GM23338 (cell line): ENCODE results near the gene GUCY1A2. TPM values are rescaled to one million over a fixed set of nuclear protein-coding genes. Genes with fewer than 3 reads are reported as not detected.

Experiments used
- ATAC-seq: fragments of 200-7000 bp; cut with Tn5 transposase; 3 replicates; pipeline ENCODE4 v1.9.1; 2020
- DNase-seq: peaks from one replicate; pipeline ENCODE4 v3.0.0-alpha.2; 2015; ENCODE audit warnings: low spot score
- H2AFZ ChIP-seq: fragments of 200-600 bp; sonication (generic); 2 replicates; pipeline ENCODE4 v1.8.0; 2016; ENCODE audit warnings: antibody characterized with exemption, mild to moderate bottlenecking, moderate library complexity
- H3F3A ChIP-seq: fragments of 200-600 bp; sonication (generic); replicated peaks from 2 replicates; pipeline ENCODE4 v1.8.0; 2017; ENCODE audit warnings: antibody characterized with exemption, mixed run types, low read depth
- H3K27ac ChIP-seq: fragments of 200-600 bp; sonication (generic); 2 replicates; pipeline ENCODE4 v1.6.1; 2016; ENCODE audit warnings: low read depth
- H3K27me3 ChIP-seq: fragments of 200-600 bp; sonication (generic); 2 replicates; pipeline ENCODE4 v1.8.0; 2016; ENCODE audit warnings: mild to moderate bottlenecking, mixed run types, moderate library complexity; ENCODE audit not compliant: insufficient read depth
- H3K36me3 ChIP-seq: fragments of 200-600 bp; sonication (generic); 2 replicates; pipeline ENCODE4 v1.8.0; 2016; ENCODE audit warnings: mild to moderate bottlenecking; ENCODE audit not compliant: insufficient read depth
- H3K4me1 ChIP-seq: fragments of 200-600 bp; sonication (generic); 2 replicates; pipeline ENCODE4 v1.8.0; 2016; ENCODE audit warnings: mild to moderate bottlenecking, moderate library complexity; ENCODE audit not compliant: insufficient read depth
- H3K4me2 ChIP-seq: fragments of 200-600 bp; sonication (generic); 2 replicates; pipeline ENCODE4 v1.7.1; 2017; ENCODE audit warnings: mixed run types
- H3K4me3 ChIP-seq: fragments of 200-600 bp; sonication (generic); 2 replicates; pipeline ENCODE4 v1.6.1; 2016; ENCODE audit warnings: mixed run types
- H3K79me2 ChIP-seq: fragments of 200-600 bp; sonication (generic); replicated peaks from 2 replicates; pipeline ENCODE4 v1.8.0; 2017; ENCODE audit warnings: mild to moderate bottlenecking; ENCODE audit not compliant: insufficient read depth
- H3K9me2 ChIP-seq: fragments of 200-600 bp; sonication (generic); 2 replicates; pipeline ENCODE4 v1.8.0; 2017; ENCODE audit not compliant: insufficient read depth
- H4K20me1 ChIP-seq: fragments of 200-600 bp; sonication (generic); replicated peaks from 2 replicates; pipeline ENCODE4 v1.8.0; 2017; ENCODE audit warnings: mild to moderate bottlenecking; ENCODE audit not compliant: insufficient read depth
- H3K27ac Mint-ChIP-seq: 2 replicates; pipeline ENCODE4 v1.8.0; 2020; ENCODE audit warnings: inconsistent platforms, mild to moderate bottlenecking, moderate library complexity, mixed read lengths
- H3K27me3 Mint-ChIP-seq: 3 replicates; pipeline ENCODE4 v1.8.0; 2022; ENCODE audit warnings: low read depth, mild to moderate bottlenecking, moderate library complexity, mixed read lengths, inconsistent platforms; ENCODE audit not compliant: insufficient read depth, poor library complexity
- H3K36me3 Mint-ChIP-seq: 3 replicates; pipeline ENCODE4 v1.8.0; 2021; ENCODE audit warnings: low read depth, mild to moderate bottlenecking, inconsistent platforms, moderate library complexity, mixed read lengths
- H3K4me1 Mint-ChIP-seq: 3 replicates; pipeline ENCODE4 v1.8.0; 2020; ENCODE audit warnings: mild to moderate bottlenecking, inconsistent platforms, mixed read lengths
- H3K4me3 Mint-ChIP-seq: 3 replicates; pipeline ENCODE4 v1.8.0; 2021; ENCODE audit warnings: moderate library complexity, mild to moderate bottlenecking, inconsistent platforms, mixed read lengths
- H3K9me3 Mint-ChIP-seq: 3 replicates; pipeline ENCODE4 v1.8.0; 2020; ENCODE audit warnings: moderate library complexity, mild to moderate bottlenecking, inconsistent platforms, mixed read lengths
- CREB1 ChIP-seq: fragments of 250-450 bp; sonication (Bioruptor Pico); IDR thresholded peaks from 2 replicates; pipeline ENCODE4 v1.5.0; 2020; ENCODE audit warnings: low read depth, mild to moderate bottlenecking, moderate library complexity
- EZH2 ChIP-seq: fragments of 200-600 bp; sonication (generic); IDR thresholded peaks from one replicate; pipeline ENCODE4 v1.8.0; 2017; ENCODE audit warnings: antibody characterized with exemption, mild to moderate bottlenecking, low read depth; ENCODE audit not compliant: unreplicated experiment
- EZH2phosphoT487 ChIP-seq: fragments of 200-600 bp; sonication (generic); IDR thresholded peaks from one replicate; pipeline ENCODE4 v1.8.1; 2018; ENCODE audit warnings: antibody characterized with exemption; ENCODE audit not compliant: unreplicated experiment
- JUNB ChIP-seq: IDR thresholded peaks from one replicate; pipeline ENCODE4 v1.6.1; 2016; ENCODE audit warnings: antibody characterized with exemption; ENCODE audit not compliant: unreplicated experiment
- NANOG ChIP-seq: IDR thresholded peaks from 2 replicates; pipeline ENCODE4 v1.6.1; 2016; ENCODE audit warnings: antibody characterized with exemption, borderline replicate concordance
- STAT1 ChIP-seq: IDR thresholded peaks from one replicate; pipeline ENCODE4 v1.6.1; 2016; ENCODE audit warnings: antibody characterized with exemption; ENCODE audit not compliant: unreplicated experiment
- ZNF331 ChIP-seq: fragments of 250-450 bp; sonication (Bioruptor Pico); IDR thresholded peaks from 2 replicates; pipeline ENCODE4 v1.5.0; 2020; ENCODE audit warnings: low read depth, mild to moderate bottlenecking, moderate library complexity
- polyA plus RNA-seq: library from polyadenylated mRNA; unstranded; fragments of >200 nt; fragmentation: Nextera tagmentation; extraction: Ambion mirVana; gene quantifications from 2 replicates; pipeline ENCODE4 v1.2.1, GENCODE V29; 2016
- total RNA-seq: library from RNA; depleted of rRNA; stranded (reverse); fragments of >200 nt; shearing (Covaris generic); gene quantifications from 2 replicates; pipeline ENCODE4 v1.2.3, GENCODE V29; 2014
- TF ChIP-seq, protein P1 (sequence below): IDR thresholded peaks from one replicate; pipeline ENCODE4 v1.6.1; 2018; ENCODE audit warnings: antibody characterized with exemption; ENCODE audit not compliant: unreplicated experiment
- TF ChIP-seq, protein P2 (sequence below), 2 experiments: fragments of 200-600 bp in 1 of 2; sonication (generic) in 1 of 2; conservative IDR thresholded peaks; 2 replicates each; pipeline versions ENCODE4 v1.5.1 to v1.6.1; 2016 to 2017; ENCODE audit warnings: antibody characterized with exemption in 2 of 2, low read depth in 2 of 2, mild to moderate bottlenecking in 2 of 2, moderate library complexity in 1 of 2

Gene GUCY1A2
- total and polyA plus RNA-seq, 2 experiments from 2014 or later, result 0.36 to 1.4 TPM

DNA sequence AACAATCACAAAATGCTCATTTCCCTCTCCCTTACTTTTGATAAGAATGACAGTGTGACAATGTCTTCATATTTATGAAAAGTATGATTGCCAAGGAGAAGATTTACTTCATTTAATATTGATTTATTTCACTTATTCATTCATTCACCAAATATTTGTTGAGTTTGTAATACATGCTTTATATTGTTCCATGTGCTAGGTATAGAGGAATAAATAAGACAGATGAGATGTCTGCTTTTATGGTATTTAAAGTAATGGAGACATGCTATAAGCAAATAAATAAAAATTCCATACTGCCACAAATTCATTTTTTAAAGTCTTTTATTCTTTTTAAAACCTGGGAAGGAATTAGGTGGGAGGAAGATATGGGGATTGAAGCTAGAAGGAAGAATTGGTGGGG lies 289.4 kb downstream of the GUCY1A2 start (continued):
- TF ChIP-seq EZH2 (no peak), NANOG (no peak), ZNF331 (no peak), CREB1 (CRISPR knock-in tag) (no peak)
- TF ChIP-seq, protein P1, sequence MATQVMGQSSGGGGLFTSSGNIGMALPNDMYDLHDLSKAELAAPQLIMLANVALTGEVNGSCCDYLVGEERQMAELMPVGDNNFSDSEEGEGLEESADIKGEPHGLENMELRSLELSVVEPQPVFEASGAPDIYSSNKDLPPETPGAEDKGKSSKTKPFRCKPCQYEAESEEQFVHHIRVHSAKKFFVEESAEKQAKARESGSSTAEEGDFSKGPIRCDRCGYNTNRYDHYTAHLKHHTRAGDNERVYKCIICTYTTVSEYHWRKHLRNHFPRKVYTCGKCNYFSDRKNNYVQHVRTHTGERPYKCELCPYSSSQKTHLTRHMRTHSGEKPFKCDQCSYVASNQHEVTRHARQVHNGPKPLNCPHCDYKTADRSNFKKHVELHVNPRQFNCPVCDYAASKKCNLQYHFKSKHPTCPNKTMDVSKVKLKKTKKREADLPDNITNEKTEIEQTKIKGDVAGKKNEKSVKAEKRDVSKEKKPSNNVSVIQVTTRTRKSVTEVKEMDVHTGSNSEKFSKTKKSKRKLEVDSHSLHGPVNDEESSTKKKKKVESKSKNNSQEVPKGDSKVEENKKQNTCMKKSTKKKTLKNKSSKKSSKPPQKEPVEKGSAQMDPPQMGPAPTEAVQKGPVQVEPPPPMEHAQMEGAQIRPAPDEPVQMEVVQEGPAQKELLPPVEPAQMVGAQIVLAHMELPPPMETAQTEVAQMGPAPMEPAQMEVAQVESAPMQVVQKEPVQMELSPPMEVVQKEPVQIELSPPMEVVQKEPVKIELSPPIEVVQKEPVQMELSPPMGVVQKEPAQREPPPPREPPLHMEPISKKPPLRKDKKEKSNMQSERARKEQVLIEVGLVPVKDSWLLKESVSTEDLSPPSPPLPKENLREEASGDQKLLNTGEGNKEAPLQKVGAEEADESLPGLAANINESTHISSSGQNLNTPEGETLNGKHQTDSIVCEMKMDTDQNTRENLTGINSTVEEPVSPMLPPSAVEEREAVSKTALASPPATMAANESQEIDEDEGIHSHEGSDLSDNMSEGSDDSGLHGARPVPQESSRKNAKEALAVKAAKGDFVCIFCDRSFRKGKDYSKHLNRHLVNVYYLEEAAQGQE, result no peak
- TF ChIP-seq, protein P2, sequence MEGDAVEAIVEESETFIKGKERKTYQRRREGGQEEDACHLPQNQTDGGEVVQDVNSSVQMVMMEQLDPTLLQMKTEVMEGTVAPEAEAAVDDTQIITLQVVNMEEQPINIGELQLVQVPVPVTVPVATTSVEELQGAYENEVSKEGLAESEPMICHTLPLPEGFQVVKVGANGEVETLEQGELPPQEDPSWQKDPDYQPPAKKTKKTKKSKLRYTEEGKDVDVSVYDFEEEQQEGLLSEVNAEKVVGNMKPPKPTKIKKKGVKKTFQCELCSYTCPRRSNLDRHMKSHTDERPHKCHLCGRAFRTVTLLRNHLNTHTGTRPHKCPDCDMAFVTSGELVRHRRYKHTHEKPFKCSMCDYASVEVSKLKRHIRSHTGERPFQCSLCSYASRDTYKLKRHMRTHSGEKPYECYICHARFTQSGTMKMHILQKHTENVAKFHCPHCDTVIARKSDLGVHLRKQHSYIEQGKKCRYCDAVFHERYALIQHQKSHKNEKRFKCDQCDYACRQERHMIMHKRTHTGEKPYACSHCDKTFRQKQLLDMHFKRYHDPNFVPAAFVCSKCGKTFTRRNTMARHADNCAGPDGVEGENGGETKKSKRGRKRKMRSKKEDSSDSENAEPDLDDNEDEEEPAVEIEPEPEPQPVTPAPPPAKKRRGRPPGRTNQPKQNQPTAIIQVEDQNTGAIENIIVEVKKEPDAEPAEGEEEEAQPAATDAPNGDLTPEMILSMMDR (conservative IDR thresholded peaks at IDR 0.05; ENCODE audit: low read depth in 2 of 2), result no peak

DNA sequence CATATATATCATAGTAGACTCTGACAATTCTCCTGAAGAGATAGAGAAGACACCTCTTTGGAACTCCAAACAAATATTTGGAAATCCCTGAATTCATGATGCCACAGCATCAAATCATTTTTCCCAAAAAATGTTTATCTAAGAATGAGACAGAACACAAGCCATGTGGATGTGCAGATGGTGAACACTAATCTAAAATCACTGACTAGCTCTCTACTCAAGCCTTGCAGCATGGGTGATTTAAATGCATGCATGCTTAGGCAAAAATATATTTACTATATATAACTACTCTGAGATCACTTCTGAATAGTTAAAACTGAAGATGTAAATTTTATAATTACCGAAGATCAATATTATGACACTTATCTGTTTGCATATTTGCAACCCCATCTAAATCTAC lies 289.9 kb downstream of the GUCY1A2 start:
- ATAC-seq (no peak), DNase-seq (no peak)
- no peaks in the 10 kb centered on the region for H3K79me2 ChIP-seq
- TF ChIP-seq JUNB, result no peak
- no peak for TF ChIP-seq EZH2phosphoT487
- no peak for TF ChIP-seq CREB1 (CRISPR knock-in tag)
- TF ChIP-seq EZH2, result no peak
- H3K4me1 Mint-ChIP-seq, result peaks cover 6% of the 10 kb centered on the region; the same call in 2 of the 3 replicates
- H3F3A ChIP-seq, result no peaks in the 10 kb centered on the region
- H2AFZ ChIP-seq, result no peak overlapping the region
- H3K4me3 ChIP-seq, result no peak overlapping the region
- H3K27me3 Mint-ChIP-seq, result peaks cover 4% of the 10 kb centered on the region
- H3K27me3 ChIP-seq, result no peaks in the 10 kb centered on the region
- H3K36me3 ChIP-seq, result no peaks in the 10 kb centered on the region
- no peak overlapping the region for H3K27ac ChIP-seq
- H3K4me3 Mint-ChIP-seq, result no peak overlapping the region
- no peaks in the 10 kb centered on the region for H3K36me3 Mint-ChIP-seq
- H3K4me2 ChIP-seq, result no peak overlapping the region
- no peaks in the 10 kb centered on the region for H3K9me2 ChIP-seq
- H4K20me1 ChIP-seq, result no peaks in the 10 kb centered on the region
- no peaks in the 10 kb centered on the region for H3K9me3 Mint-ChIP-seq
- H3K27ac Mint-ChIP-seq, result no peak overlapping the region
- H3K4me1 ChIP-seq, result no peaks in the 10 kb centered on the region; the same call in 1 of the 2 replicates

DNA sequence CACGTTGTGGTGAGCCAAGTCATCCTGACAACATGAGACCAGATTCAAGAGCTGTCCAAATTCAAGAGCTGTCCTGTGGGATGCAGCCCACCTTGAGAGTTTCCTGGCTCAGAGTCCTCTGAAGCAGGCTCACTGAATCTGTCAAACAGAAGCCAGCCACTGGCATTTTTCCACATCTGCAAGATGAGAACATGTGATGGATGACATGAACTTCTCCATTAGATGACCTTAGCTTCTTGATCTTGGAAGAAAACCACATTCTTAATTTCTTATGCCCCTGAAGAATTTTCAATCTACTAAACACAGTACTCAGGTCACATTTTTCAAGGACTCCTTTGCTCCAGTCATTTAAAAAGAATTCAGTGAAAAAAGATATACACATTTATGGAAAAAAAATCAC lies 291.0 kb downstream of the GUCY1A2 start:
- Mint-ChIP-seq H3K4me3 (no peak overlapping the region), H3K9me3 (no peaks in the 10 kb centered on the region), H3K36me3 (no peaks in the 10 kb centered on the region), H3K27ac (no peak overlapping the region), H3K27me3 (peaks cover 4% of the 10 kb centered on the region), H3K4me1 (peaks cover 11% of the 10 kb centered on the region; the same call in 2 of the 3 replicates)
- H3K27me3 ChIP-seq, result no peaks in the 10 kb centered on the region
- H3K4me1 ChIP-seq, result no peaks in the 10 kb centered on the region; the same call in 1 of the 2 replicates
- no peaks in the 10 kb centered on the region for H4K20me1 ChIP-seq
- H2AFZ ChIP-seq, result no peak overlapping the region
- H3K79me2 ChIP-seq, result no peaks in the 10 kb centered on the region
- DNase-seq, result no peak
- H3K4me3 ChIP-seq, result no peak overlapping the region
- H3K9me2 ChIP-seq, result no peaks in the 10 kb centered on the region
- no peak for ATAC-seq
- no peaks in the 10 kb centered on the region for H3F3A ChIP-seq
- H3K27ac ChIP-seq, result no peak overlapping the region
- H3K36me3 ChIP-seq, result no peaks in the 10 kb centered on the region
- H3K4me2 ChIP-seq, result no peak overlapping the region
- no peak for TF ChIP-seq STAT1
